ENCODE data around the gene ABCA7.

- TF ChIP-seq POLR2A (IDR thresholded peaks at IDR 0.05) (no peak), CTCF (IDR thresholded peaks at IDR 0.05) (no peak), EP300 (IDR thresholded peaks at IDR 0.05) (no peak), POLR2AphosphoS5 (IDR thresholded peaks at IDR 0.05) (no peak)
Measured at GRCh38 chr19:991932-992669, 47.8 kb upstream of the ABCA7 start.

Measured in sigmoid colon (tissue), 4 donors.